ENCODE measurements around the gene SEPTIN14.

DNA sequence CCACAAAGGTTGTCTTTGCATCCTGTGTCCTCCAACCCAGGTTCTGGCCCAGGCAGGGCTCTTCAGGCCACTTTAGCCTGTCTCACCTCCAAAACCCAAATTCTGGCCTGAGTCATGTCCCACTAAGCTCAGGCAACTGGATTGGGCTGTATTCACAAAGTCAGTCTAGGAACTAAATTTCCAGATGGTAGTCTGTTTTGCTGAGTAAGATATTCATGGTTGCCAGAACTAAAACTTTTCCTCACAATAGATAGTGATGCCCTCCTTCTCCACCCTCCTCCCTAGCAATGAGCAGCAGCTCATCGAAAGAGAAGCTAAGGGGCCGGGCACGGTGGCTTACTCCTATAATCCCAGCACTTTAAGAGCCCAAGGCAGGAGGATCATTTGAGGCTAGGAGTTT is 21.8 kb upstream of the SEPTIN14 start:
- TF ChIP-seq, protein P1, sequence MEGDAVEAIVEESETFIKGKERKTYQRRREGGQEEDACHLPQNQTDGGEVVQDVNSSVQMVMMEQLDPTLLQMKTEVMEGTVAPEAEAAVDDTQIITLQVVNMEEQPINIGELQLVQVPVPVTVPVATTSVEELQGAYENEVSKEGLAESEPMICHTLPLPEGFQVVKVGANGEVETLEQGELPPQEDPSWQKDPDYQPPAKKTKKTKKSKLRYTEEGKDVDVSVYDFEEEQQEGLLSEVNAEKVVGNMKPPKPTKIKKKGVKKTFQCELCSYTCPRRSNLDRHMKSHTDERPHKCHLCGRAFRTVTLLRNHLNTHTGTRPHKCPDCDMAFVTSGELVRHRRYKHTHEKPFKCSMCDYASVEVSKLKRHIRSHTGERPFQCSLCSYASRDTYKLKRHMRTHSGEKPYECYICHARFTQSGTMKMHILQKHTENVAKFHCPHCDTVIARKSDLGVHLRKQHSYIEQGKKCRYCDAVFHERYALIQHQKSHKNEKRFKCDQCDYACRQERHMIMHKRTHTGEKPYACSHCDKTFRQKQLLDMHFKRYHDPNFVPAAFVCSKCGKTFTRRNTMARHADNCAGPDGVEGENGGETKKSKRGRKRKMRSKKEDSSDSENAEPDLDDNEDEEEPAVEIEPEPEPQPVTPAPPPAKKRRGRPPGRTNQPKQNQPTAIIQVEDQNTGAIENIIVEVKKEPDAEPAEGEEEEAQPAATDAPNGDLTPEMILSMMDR (IDR thresholded peaks at IDR 0.05) = no peak
- TF ChIP-seq POLR2A (IDR thresholded peaks at IDR 0.05) = no peak
- no peak for TF ChIP-seq POLR2AphosphoS5 (IDR thresholded peaks at IDR 0.05)
